Natural killer cell (primary cell): ENCODE results near the gene PNPO. TPM values are rescaled to one million over a fixed set of nuclear protein-coding genes. Genes with fewer than 3 reads are reported as not detected.

Experiments used
- ATAC-seq, 3 donors: fragments of 150-1000 bp in 2 of 3; fragments of 200-7000 bp in 1 of 3; cut with Tn5 transposase; 1 replicate in 1 of 3; 2 replicates in 2 of 3; pipeline ENCODE4 v1.10.0; 2021; ENCODE audit warnings: mild to moderate bottlenecking in 2 of 3, moderate library complexity in 2 of 3
- DNase-seq, 2 donors: peaks; one replicate each; pipeline versions ENCODE4 v3.0.0 to v3.0.0-alpha.2; 2013 to 2021; ENCODE audit warnings: mixed read lengths in 1 of 2
- H3K27ac ChIP-seq: one replicate; pipeline ENCODE4 v1.5.1; 2013; ENCODE audit warnings: mild to moderate bottlenecking, low read length
- H3K27me3 ChIP-seq: one replicate; pipeline ENCODE4 v1.6.1; 2013; ENCODE audit warnings: low read length; ENCODE audit not compliant: control insufficient read depth, insufficient read depth
- H3K36me3 ChIP-seq: one replicate; pipeline ENCODE4 v1.6.1; 2013; ENCODE audit warnings: low read length; ENCODE audit not compliant: control insufficient read depth, insufficient read depth
- H3K4me1 ChIP-seq: one replicate; pipeline ENCODE4 v1.6.1; 2013; ENCODE audit warnings: low read length; ENCODE audit not compliant: control insufficient read depth, insufficient read depth
- H3K4me3 ChIP-seq: one replicate; pipeline ENCODE4 v1.5.1; 2013; ENCODE audit warnings: low read length
- H3K9me3 ChIP-seq: one replicate; pipeline ENCODE4 v1.6.1; 2013; ENCODE audit warnings: low read length; ENCODE audit not compliant: control insufficient read depth, insufficient read depth
- H3K27ac Mint-ChIP-seq, 2 donors: one replicate each; pipeline ENCODE4 v1.8.0; 2022; ENCODE audit warnings: mild to moderate bottlenecking in 2 of 2, mixed read lengths in 2 of 2, moderate library complexity in 1 of 2
- H3K27me3 Mint-ChIP-seq, 2 donors: one replicate each; pipeline ENCODE4 v1.8.0; 2022; ENCODE audit warnings: low read depth in 2 of 2, mixed read lengths in 2 of 2
- H3K36me3 Mint-ChIP-seq: one replicate; pipeline ENCODE4 v1.8.0; 2022; ENCODE audit warnings: mixed read lengths
- H3K4me1 Mint-ChIP-seq, 2 donors: one replicate each; pipeline ENCODE4 v1.8.0; 2022; ENCODE audit warnings: mixed read lengths in 2 of 2
- H3K4me3 Mint-ChIP-seq: one replicate; pipeline ENCODE4 v1.8.0; 2022; ENCODE audit warnings: mild to moderate bottlenecking, moderate library complexity, mixed read lengths
- H3K9me3 Mint-ChIP-seq, 2 donors: one replicate each; pipeline ENCODE4 v1.8.0; 2022; ENCODE audit warnings: mixed read lengths in 2 of 2
- WGBS: methylation state at CpG from one replicate; pipeline ENCODE4 v1.1.7; 2013; ENCODE audit warnings: missing lambda C conversion rate; ENCODE audit not compliant: insufficient coverage; 5-methylcytosine and 5-hydroxymethylcytosine counted together
- intact Hi-C: fragments of 100-400 bp; cut with micrococcal nuclease; formaldehyde crosslinking; loops from one replicate; pipeline ENCODE4 v1.14.2; 2022
- total RNA-seq, 4 donors: library from RNA; stranded (reverse); fragments of 120-200 nt in 1 of 4; gene quantifications; one replicate each; pipeline versions ENCODE4 v1.2.3 to v1.2.4, GENCODE V29; 2013 to 2022
- TF ChIP-seq, protein P1 (sequence below): fragments of 200-600 bp; IDR thresholded peaks from one replicate; pipeline ENCODE4 v1.8.0; 2022; ENCODE audit warnings: antibody characterized with exemption

PNPO gene
- total RNA-seq, 3 donors from 2014 or later (not counting 1 experiment from before 2014, with no cell fraction given), result 6.0 to 10.9 (median 9.3) TPM

DNA sequence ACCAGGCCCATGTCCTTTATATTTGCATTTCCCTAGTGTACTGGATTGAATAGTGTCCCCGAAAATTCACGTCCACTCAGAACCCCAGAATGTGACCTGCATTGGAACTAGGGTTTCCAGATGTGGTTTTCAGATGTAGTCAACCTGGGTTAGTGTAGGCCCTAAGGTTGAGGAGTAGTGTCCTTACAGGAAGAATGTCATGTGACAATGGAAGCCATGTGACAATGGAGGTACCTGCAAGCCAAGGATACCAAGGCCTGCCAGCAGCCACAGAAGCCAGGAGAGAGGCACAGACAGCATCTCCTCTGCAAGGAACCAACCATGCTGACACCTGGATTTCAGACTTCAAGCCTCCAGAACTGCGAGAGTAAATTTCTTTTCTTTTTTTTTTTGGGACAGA, 21.5 kb downstream of the PNPO start:
- intact Hi-C loops, result no loop called here

DNA sequence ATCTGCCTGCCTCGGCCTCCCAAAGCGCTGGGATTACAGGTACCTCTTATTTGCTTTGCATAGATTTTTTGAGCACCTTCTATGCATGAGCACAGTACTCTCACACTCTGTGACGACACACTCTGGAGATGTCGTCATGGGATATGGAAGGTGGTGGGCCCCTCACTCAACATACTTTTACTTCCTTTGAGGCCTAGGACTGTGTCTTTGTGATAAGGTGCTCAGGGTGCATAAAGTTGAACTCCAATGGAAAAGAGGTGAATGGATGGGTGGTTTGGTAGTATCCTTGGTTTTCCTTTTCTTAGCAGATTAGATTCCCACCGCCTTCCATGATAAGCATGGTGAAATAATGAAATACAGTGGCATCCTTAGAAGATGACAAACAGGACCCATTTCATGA, 23.5 kb downstream of the PNPO start:
- 87% methylated on average over 3 of the region's 5 CpGs for WGBS
- no peaks in the 10 kb centered on the region for H3K9me3 ChIP-seq
- no peak for DNase-seq

More for the DNA sequence above, 21.5 kb downstream of the PNPO start:
- no peak overlapping the region for H3K4me3 Mint-ChIP-seq
- Histone ChIP-seq H3K9me3 (no peaks in the 10 kb centered on the region), H3K4me3 (no peak overlapping the region), H3K36me3 (no peaks in the 10 kb centered on the region), H3K27ac (no peak overlapping the region), H3K4me1 (no peaks in the 10 kb centered on the region), H3K27me3 (no peaks in the 10 kb centered on the region)
- no peaks in the 10 kb centered on the region for H3K4me1 Mint-ChIP-seq
- no peaks in the 10 kb centered on the region for H3K9me3 Mint-ChIP-seq
- H3K27me3 Mint-ChIP-seq, result no peaks in the 10 kb centered on the region
- no peak for ATAC-seq
- H3K27ac Mint-ChIP-seq, result no peak overlapping the region
- no peaks in the 10 kb centered on the region for H3K36me3 Mint-ChIP-seq
- TF ChIP-seq, protein P1, sequence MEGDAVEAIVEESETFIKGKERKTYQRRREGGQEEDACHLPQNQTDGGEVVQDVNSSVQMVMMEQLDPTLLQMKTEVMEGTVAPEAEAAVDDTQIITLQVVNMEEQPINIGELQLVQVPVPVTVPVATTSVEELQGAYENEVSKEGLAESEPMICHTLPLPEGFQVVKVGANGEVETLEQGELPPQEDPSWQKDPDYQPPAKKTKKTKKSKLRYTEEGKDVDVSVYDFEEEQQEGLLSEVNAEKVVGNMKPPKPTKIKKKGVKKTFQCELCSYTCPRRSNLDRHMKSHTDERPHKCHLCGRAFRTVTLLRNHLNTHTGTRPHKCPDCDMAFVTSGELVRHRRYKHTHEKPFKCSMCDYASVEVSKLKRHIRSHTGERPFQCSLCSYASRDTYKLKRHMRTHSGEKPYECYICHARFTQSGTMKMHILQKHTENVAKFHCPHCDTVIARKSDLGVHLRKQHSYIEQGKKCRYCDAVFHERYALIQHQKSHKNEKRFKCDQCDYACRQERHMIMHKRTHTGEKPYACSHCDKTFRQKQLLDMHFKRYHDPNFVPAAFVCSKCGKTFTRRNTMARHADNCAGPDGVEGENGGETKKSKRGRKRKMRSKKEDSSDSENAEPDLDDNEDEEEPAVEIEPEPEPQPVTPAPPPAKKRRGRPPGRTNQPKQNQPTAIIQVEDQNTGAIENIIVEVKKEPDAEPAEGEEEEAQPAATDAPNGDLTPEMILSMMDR, result no peak
- DNase-seq, result no peak
- WGBS, result 94% methylated on average over 3 of the region's 3 CpGs

DNA sequence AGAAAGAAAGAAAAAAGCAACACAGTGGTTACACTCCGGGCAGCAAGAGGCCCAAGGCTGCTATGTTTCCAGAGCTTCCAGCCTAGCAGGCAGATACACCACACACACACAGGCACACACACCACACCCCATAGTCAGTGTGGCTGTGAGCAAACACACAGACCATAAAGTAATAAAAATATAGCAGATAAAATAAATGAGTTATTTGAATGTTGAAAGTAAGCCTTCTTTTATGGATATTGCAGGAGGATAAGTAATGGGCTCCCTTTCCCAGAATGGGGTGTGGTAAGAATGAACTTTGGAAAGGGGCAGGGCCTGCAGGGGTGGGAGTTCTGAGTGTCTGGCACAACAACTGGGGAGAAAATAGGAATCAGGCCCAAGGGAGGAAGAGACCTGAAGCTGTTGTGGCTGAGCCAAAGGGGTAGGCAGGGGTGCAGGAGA, 24.7 kb downstream of the PNPO start:
- TF ChIP-seq, protein P1, result no peak
- Histone ChIP-seq H3K4me3 (no peak overlapping the region), H3K36me3 (no peaks in the 10 kb centered on the region), H3K27ac (no peak overlapping the region), H3K27me3 (no peaks in the 10 kb centered on the region), H3K4me1 (peaks cover 8% of the 10 kb centered on the region), H3K9me3 (no peaks in the 10 kb centered on the region)
- Mint-ChIP-seq H3K4me1 (peaks cover 7 to 16% of the 10 kb centered on the region in 2 donors), H3K27ac (no peak overlapping the region), H3K36me3 (no peaks in the 10 kb centered on the region), H3K27me3 (peaks cover 0 to 4% of the 10 kb centered on the region in 2 donors), H3K4me3 (no peak overlapping the region), H3K9me3 (no peaks in the 10 kb centered on the region)
- DNase-seq (no peak), ATAC-seq (no peak)
- intact Hi-C loops, result no loop called here
- WGBS, result no CpG with 5 or more reads among the region's 1 CpG

More for the DNA sequence above, 23.5 kb downstream of the PNPO start:
- TF ChIP-seq, protein P1, result no peak
- no peaks in the 10 kb centered on the region for H3K36me3 Mint-ChIP-seq
- H3K27ac Mint-ChIP-seq, result no peak overlapping the region
- no peaks in the 10 kb centered on the region for H3K27me3 ChIP-seq
- no peaks in the 10 kb centered on the region for H3K9me3 Mint-ChIP-seq
- no peak for ATAC-seq
- H3K27me3 Mint-ChIP-seq, result peaks cover 0 to 4% of the 10 kb centered on the region in 2 donors
- no peak overlapping the region for H3K27ac ChIP-seq
- H3K4me1 ChIP-seq, result no peaks in the 10 kb centered on the region
- H3K4me3 Mint-ChIP-seq, result no peak overlapping the region
- peaks cover 0 to 4% of the 10 kb centered on the region in 2 donors for H3K4me1 Mint-ChIP-seq
- no peaks in the 10 kb centered on the region for H3K36me3 ChIP-seq
- no peak overlapping the region for H3K4me3 ChIP-seq
- intact Hi-C loops, result no loop called here

DNA sequence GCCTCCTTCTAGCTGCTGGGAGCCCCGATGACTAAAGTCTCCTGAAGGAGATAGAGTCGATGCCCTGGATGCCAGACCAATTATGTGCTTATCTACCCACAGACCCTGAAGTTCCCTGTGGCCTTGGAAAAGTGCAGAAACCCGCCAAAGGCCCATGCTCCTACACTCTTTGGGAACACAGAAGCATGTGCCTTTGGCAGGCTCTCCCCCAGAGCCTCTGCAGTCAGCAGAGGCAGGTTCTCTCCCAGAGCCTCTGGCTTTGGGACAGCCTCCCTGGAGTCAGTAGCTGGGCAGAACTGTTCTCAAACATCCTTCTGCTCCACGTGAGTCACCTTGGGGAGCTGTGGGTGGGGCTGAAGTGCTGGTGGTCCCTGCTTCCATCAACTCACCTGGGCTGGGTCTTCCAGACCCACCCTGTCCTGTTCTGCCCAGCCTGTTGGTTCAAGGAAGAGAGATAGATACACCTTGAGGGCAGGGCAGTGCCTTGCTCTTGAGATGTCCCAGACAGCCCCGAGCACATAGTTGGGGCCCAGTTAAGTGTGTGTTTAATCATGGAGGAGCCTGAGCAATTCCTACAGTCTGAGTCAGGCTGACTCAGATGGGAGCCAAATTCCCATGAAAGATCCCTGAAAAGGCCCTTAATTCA, 26.4 kb downstream of the PNPO start:
- Histone ChIP-seq H3K9me3 (no peaks in the 10 kb centered on the region), H3K27me3 (no peaks in the 10 kb centered on the region), H3K27ac (no peak overlapping the region), H3K36me3 (no peaks in the 10 kb centered on the region), H3K4me1 (peaks cover 15% of the 10 kb centered on the region), H3K4me3 (no peak overlapping the region)
- Mint-ChIP-seq H3K27ac (no peak overlapping the region), H3K4me3 (no peak overlapping the region), H3K36me3 (no peaks in the 10 kb centered on the region), H3K9me3 (no peaks in the 10 kb centered on the region), H3K4me1 (peaks cover 7 to 24% of the 10 kb centered on the region in 2 donors), H3K27me3 (peaks cover 0 to 4% of the 10 kb centered on the region in 2 donors)
- ATAC-seq, result no peak
- 80% methylated on average over 4 of the region's 5 CpGs for WGBS
- TF ChIP-seq, protein P1, result no peak
- DNase-seq, result no peak
- intact Hi-C loops, result no loop called here
